Peyer's patch (tissue), 4 donors: ENCODE data around the gene PRDM15.

Source experiments
- CTCF ChIP-seq, 6 experiments: fragments of 450-650 bp in 4 of 6; fragments of 200-600 bp in 2 of 6; sonication (generic) in 1 of 6; IDR thresholded peaks; one replicate each; pipeline ENCODE4 v1.5.1; 2017 to 2019; ENCODE audit warnings: antibody characterized with exemption in 6 of 6, mild to moderate bottlenecking in 3 of 6, moderate library complexity in 1 of 6
- POLR2A ChIP-seq, 2 donors: fragments of 450-650 bp; IDR thresholded peaks; one replicate each; pipeline ENCODE4 v1.5.1; 2017; ENCODE audit warnings: antibody characterized with exemption in 2 of 2, mild to moderate bottlenecking in 2 of 2, moderate library complexity in 2 of 2

- no peak for TF ChIP-seq CTCF (IDR thresholded peaks at IDR 0.05)
- TF ChIP-seq POLR2A (IDR thresholded peaks at IDR 0.05): no peak
Observed at GRCh38 chr21:41901782-41902181, 22.6 kb upstream of the PRDM15 start.
